Measurements from ENCODE around the gene ADD2.

The ADD2 gene

DNA sequence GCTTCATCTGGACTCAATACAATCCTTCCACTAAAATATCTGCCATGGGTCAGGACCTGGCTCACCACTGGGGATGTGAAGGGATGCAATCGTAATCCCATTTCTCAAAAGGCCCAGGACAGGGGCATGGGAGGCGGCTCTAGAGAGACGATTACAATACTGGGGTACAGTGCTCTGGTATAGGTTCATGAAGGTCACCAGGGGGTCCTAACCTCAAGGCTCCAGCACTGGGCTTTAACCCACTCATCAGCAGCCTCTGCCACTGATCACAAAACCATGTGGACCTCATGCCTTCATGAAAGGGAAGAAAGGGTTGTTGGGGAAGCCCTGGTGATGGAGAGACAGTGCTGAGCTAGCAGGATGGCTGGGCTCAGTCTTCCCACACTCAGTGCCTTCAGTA, 48.8 kb downstream of the ADD2 start:
- no peak for DNase-seq

DNA sequence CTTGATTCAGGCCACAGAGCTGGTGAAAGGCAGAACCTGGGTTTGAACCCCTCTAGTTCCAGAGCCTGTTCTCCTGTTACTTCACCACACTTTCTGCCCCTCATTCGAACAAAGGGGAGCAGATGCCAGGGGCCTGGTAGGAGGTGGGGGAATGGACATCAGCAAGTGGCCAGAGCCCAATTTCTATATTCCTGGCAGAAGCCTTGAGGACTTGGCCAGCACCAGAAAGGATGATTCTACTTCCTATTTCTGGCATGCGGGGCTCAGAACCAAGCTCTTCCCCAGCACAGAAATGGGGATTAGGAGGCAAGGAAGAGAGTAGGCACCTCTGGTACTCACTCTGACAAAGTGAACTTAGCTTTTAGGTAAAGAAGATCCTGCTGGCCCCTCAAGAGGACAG, 49.3 kb downstream of the ADD2 start:
- no peak for DNase-seq

GRCh38 chr2:70718241-70718640, 49.8 kb downstream of the ADD2 start:
- no peak for DNase-seq

- no peak for DNase-seq
Measured at GRCh38 chr2:70717431-70718038, 50.5 kb downstream of the ADD2 start.

DNA sequence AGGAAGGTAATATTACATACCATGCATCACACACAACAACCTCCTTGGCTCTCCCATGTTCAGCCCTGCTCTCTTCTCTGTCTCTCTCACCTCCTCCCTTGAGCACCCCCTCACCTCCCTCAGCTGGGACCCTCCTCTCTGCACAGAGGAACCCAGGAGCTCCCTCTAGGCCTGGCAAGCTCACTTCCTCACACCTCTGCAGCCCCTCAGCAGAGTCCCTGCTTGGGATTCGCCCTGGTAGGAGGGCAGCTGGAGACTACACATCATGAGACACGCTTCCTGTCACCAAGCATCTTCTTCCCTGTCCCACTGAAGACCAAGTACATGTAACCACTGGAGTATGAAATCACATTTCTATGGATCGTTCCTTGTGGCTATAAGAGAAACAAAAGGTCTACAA, 51.0 kb downstream of the ADD2 start:
- DNase-seq, result no peak

DNA sequence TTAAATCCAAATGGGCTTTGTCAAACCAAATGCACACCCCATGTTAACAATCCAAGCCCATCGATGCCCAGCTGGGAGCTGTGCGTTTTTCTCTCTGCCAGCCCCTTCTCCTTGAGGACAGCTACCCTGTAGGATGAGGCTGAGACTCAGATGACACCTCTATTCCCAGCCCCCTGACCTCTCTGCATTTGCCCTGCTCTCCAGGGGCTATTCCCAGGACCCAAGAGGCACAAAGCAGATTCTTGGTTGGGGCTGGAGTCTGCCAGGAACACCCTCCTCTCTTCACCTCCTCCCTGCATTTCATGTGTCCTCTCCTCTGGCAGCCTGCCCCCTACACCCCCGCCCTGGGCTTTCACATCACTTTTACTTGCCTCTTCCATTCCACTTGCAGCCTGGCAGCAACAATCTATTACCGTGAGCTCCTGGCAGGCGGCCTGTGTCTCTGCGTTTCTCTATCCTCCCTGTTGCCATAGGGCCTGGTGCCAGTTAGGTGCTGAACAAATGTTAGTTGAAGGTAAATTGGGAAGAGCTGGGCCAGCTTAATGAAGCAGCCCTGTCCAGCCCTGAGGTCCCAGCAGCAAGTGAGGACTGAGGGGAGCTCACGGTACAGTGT, 51.8 kb downstream of the ADD2 start:
- DNase-seq, result no peak

DNA sequence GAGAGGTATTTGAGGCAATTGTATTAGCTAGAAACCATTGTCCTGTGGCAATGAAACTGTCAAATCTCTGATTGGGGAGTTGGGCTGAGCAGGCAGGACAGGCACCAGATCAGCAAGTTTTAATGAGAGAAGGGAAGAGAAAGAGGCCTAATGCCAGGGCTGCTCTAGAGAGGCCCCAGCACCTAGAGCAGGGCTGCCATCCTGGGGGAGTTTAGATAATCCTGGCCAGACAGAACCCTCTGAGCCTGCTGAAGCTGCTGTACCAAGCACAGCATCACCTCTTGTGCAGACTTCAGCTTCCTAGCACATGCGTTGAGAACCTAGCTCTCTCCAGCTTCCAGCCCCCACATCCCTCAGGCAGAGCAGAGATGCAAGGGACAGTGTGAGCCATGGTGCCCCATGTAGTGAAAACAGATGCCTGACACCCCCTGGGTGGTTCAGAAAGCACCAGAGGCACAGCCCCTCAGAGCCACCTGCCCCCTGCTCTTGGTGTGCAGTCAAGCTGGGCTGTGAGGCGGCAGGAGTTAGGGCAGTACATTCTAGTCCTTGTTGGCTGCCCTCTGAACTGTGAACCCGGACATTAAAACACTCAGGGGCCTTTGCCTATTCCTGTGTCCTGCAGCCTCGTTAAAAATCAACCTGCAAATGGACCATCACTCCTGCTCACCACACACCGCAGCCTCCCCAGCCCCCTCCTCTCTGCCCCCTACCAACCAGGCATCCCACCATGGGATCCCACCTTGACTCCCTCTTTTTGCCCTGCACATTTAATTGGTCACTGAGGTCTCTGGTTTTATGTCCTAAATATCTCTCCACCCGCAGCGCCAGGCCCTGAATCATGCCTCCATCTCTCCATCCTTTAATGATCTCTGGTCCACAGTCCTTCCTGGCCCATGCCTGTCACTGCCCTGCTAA, 52.7 kb downstream of the ADD2 start:
- DNase-seq, result no peak

- no peak for DNase-seq
Measured at GRCh38 chr2:70714141-70714905, 53.7 kb downstream of the ADD2 start.

- no peak for DNase-seq
Measured at GRCh38 chr2:70712916-70713315, 55.1 kb downstream of the ADD2 start.

DNA sequence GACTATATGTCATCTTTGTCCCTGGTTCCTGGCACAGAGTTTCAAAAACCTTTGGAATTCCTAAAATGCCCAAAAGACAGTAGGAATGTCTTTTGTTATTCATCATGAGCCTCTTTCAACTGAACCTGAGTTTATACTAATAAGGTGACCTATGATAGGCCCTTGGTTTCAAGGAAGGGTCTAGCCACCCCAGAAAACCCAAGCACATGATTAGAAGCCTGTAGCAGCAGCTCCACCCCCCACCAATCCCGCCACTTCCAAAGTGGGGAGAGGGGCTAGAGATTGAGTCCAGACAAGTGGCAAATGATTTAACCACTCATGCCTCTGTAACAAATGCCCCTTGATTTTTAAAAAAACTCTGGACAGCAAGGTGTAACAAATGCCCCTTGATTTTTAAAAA, 56.8 kb downstream of the ADD2 start:
- DNase-seq, result no peak

DNA sequence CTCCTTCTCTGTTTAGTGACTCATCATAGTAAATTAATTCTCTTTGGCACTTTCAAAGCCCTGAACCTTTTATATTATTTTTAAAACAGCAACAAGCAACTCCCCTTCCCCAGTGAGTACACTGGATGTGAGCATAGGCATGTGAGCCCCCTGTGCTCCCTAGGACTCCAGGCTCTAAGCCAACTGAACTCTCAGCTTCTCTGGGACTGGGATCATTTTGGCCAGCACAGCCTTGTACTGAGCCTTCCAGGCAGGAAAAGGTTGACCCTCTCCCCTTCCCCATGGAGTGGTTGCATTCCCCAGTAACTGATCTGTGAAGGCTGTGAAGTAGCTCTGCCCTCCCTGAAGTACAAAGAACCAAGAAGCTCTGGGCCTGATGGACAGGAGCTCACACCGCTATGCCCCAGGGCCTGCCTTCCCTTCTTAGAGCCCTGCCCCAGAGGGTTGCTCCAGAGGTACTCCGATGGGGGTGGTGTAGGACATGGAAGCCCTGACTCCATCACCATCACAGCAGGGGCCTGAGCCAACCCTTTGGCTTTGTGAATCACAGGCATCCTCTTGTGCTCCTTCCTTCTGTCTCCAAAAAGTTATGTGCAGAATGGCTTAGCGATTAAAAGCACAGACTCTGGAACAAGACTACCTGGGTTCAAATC, 57.8 kb downstream of the ADD2 start:
- DNase-seq, result no peak

GRCh38 chr2:70709275-70710037, 58.5 kb downstream of the ADD2 start:
- DNase-seq, result no peak

GRCh38 chr2:70708376-70709199, 59.4 kb downstream of the ADD2 start:
- no peak for DNase-seq

- DNase-seq, result no peak
Measured at GRCh38 chr2:70707706-70708105, 60.3 kb downstream of the ADD2 start.

GRCh38 chr2:70706026-70706795, 61.8 kb downstream of the ADD2 start:
- DNase-seq, result no peak

GRCh38 chr2:70705160-70705850, 62.7 kb downstream of the ADD2 start:
- DNase-seq, result no peak

DNA sequence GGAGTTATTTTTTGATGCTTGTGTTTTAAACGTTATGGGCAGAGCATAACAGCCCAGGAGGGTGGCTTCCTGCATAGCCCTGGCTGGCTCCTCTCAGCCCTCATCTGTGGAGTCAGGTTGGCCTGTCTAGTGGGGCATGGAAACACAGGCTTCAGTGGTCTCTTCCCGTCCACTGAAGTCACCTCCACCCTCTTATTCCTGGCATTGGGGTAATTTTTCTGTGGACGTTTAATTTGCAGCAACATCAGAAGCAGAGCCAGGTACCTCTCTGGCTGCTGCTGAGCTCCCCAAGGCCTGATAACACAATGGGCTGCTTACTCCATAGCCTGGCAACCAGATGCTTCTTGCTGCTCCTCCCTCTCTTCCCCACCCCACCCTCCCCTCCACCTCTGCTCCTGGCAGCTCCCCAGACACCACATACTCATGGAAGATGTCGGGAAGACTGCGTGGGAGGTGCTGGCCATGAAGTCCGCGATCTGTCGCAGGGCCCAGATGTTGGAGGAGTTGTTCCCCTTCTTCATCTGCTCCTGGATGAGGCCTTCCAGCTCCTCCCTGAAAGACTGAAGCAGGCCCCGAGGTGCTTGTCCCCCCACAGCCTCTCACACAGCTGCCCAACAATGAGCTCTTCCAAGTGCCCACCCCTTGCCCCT, 64.0 kb downstream of the ADD2 start:
- no peak for DNase-seq

DNA sequence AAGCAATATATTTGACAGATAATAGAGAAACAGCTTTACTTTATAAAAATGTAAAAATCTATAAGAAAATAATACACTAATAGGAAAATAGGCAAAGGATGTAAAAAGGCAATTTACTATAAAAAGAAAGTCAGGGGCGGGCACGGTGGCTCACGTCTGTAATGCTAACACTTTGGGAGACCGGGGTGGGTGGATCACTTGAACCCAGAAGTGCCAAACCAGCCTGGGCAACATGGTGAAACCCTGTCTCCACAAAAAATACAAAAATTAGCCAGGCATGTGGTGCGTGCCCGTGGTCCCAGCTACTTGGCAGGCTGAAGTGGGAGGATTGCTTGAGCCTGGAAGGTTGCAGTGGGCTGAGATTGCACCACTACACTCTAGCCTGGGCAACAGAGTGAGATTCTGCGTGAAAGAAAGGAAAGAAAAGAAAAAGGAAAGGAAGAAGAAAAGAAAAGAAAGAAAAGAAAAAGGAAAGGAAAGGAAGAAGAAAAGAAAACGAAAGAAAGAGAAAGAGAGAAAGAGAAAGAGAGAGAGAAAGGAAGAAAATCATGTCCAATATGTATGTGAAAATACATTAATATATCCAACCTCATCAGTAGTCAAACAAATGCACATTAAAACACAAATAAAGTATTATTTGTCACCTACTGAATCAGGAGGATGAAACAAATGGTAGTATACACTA, 65.1 kb downstream of the ADD2 start:
- DNase-seq, result no peak

Data from activated CD4-positive, CD25-positive, alpha-beta regulatory T cell (primary cell).